ENCODE data around the gene SCUBE1.

The SCUBE1 gene

GRCh38 chr22:43305806-43306205 is 37.4 kb downstream of the SCUBE1 start:
- no peak overlapping the region for H3K27ac ChIP-seq
- no peak for DNase-seq (ENCODE audit: low read depth, low spot score)

GRCh38 chr22:43304831-43305590 is 38.2 kb downstream of the SCUBE1 start:
- H3K27ac ChIP-seq, result no peak overlapping the region
- no peak for DNase-seq (ENCODE audit: low read depth, low spot score)

GRCh38 chr22:43303751-43304150 is 39.4 kb downstream of the SCUBE1 start:
- no peak overlapping the region for H3K27ac ChIP-seq
- DNase-seq (ENCODE audit: low read depth, low spot score), result no peak

GRCh38 chr22:43303166-43303565 is 40.0 kb downstream of the SCUBE1 start:
- DNase-seq (ENCODE audit: low read depth, low spot score), result no peak
- no peak overlapping the region for H3K27ac ChIP-seq

- no peak overlapping the region for H3K27ac ChIP-seq
- no peak for DNase-seq (ENCODE audit: low read depth, low spot score)
Observed at GRCh38 chr22:43302531-43303041, 40.6 kb downstream of the SCUBE1 start.

GRCh38 chr22:43301866-43302265 is 41.3 kb downstream of the SCUBE1 start:
- no peak overlapping the region for H3K27ac ChIP-seq
- no peak for DNase-seq (ENCODE audit: low read depth, low spot score)

- H3K27ac ChIP-seq, result no peak overlapping the region
Observed at GRCh38 chr22:43300891-43301676, 42.1 kb downstream of the SCUBE1 start.

GRCh38 chr22:43299736-43300135 is 43.4 kb downstream of the SCUBE1 start:
- no peak overlapping the region for H3K27ac ChIP-seq
- DNase-seq (ENCODE audit: low read depth, low spot score), result no peak

More at GRCh38 chr22:43300891-43301676, 42.1 kb downstream of the SCUBE1 start:
- no peak for DNase-seq (ENCODE audit: low read depth, low spot score)

- DNase-seq (ENCODE audit: low read depth, low spot score), result no peak
- no peak overlapping the region for H3K27ac ChIP-seq
Observed at GRCh38 chr22:43298062-43298801, 44.9 kb downstream of the SCUBE1 start.

GRCh38 chr22:43297270-43298061 is 45.7 kb downstream of the SCUBE1 start:
- no peak for DNase-seq (ENCODE audit: low read depth, low spot score)
- H3K27ac ChIP-seq, result no peak overlapping the region

GRCh38 chr22:43296276-43296902 is 46.8 kb downstream of the SCUBE1 start:
- DNase-seq (ENCODE audit: low read depth, low spot score), result no peak
- no peak overlapping the region for H3K27ac ChIP-seq

- no peak overlapping the region for H3K27ac ChIP-seq
- no peak for DNase-seq (ENCODE audit: low read depth, low spot score)
Observed at GRCh38 chr22:43295660-43296059, 47.5 kb downstream of the SCUBE1 start.

- no peak for DNase-seq (ENCODE audit: low read depth, low spot score)
- no peak overlapping the region for H3K27ac ChIP-seq
Observed at GRCh38 chr22:43295173-43295572, 48.0 kb downstream of the SCUBE1 start.

GRCh38 chr22:43293655-43294392 is 49.3 kb downstream of the SCUBE1 start:
- H3K27ac ChIP-seq, result no peak overlapping the region
- peak; percentile 3 for DNase-seq (ENCODE audit: low read depth, low spot score)

GRCh38 chr22:43293259-43293654 is 49.9 kb downstream of the SCUBE1 start:
- no peak overlapping the region for H3K27ac ChIP-seq
- no peak for DNase-seq (ENCODE audit: low read depth, low spot score)

- H3K27ac ChIP-seq, result no peak overlapping the region
- no peak for DNase-seq (ENCODE audit: low read depth, low spot score)
Observed at GRCh38 chr22:43292630-43293018, 50.5 kb downstream of the SCUBE1 start.

- H3K27ac ChIP-seq, result no peak overlapping the region
- no peak for DNase-seq (ENCODE audit: low read depth, low spot score)
Observed at GRCh38 chr22:43291381-43291780, 51.8 kb downstream of the SCUBE1 start.

- no peak for DNase-seq (ENCODE audit: low read depth, low spot score)
- no peak overlapping the region for H3K27ac ChIP-seq
Observed at GRCh38 chr22:43289976-43290721, 53.0 kb downstream of the SCUBE1 start.

All from epithelial cell of prostate (primary cell).